Neural cell (in vitro differentiated cells): Measurements from ENCODE around the gene PIK3C2G. TPM values are rescaled to one million over a fixed set of nuclear protein-coding genes. Genes with fewer than 3 reads are reported as not detected.

Source experiments
- H2AFZ ChIP-seq: fragments of 200-600, 300-800 bp; sonication (generic), shearing (Covaris generic); 2 replicates; pipeline ENCODE4 v1.6.0; 2014; ENCODE audit warnings: low read depth, mild to moderate bottlenecking, antibody characterized with exemption, low read length, moderate library complexity
- H3F3A ChIP-seq: fragments of 200-600 bp; shearing (Covaris generic); 2 replicates; pipeline ENCODE4 v1.6.1; 2016; ENCODE audit warnings: mild to moderate bottlenecking, moderate library complexity, mixed read lengths, antibody characterized with exemption, low read length; ENCODE audit not compliant: insufficient read depth, poor library complexity, severe bottlenecking
- H3K27ac ChIP-seq: fragments of 200-600, 300-800 bp; sonication (generic), shearing (Covaris generic); 2 replicates; pipeline ENCODE4 v1.5.1; 2014; ENCODE audit warnings: mild to moderate bottlenecking, low read length, moderate library complexity
- H3K27me3 ChIP-seq: fragments of 300-800, 200-600 bp; sonication (generic), shearing (Covaris generic); 2 replicates; pipeline ENCODE4 v1.6.0; 2014; ENCODE audit warnings: mild to moderate bottlenecking, low read depth, low read length, moderate library complexity; ENCODE audit not compliant: insufficient read depth
- H3K36me3 ChIP-seq: fragments of 300-800, 200-600 bp; sonication (generic), shearing (Covaris generic); 2 replicates; pipeline ENCODE4 v1.5.1; 2014; ENCODE audit warnings: mild to moderate bottlenecking, antibody characterized with exemption, low read length, moderate library complexity; ENCODE audit not compliant: insufficient read depth
- H3K4me2 ChIP-seq: fragments of 300-800, 200-600 bp; sonication (generic), shearing (Covaris generic); 2 replicates; pipeline ENCODE4 v1.6.0; 2014; ENCODE audit warnings: mild to moderate bottlenecking, low read length
- H3K4me3 ChIP-seq: fragments of 300-800, 200-600 bp; sonication (generic), shearing (Covaris generic); 2 replicates; pipeline ENCODE4 v1.5.1; 2014; ENCODE audit warnings: mild to moderate bottlenecking, low read length, moderate library complexity
- H3K79me2 ChIP-seq: fragments of 200-600 bp; shearing (Covaris generic); replicated peaks from 2 replicates; pipeline ENCODE4 v1.6.0; 2014; ENCODE audit warnings: mild to moderate bottlenecking, low read length, moderate library complexity; ENCODE audit not compliant: insufficient read depth
- H3K9ac ChIP-seq: fragments of 300-800, 200-600 bp; sonication (generic), shearing (Covaris generic); 2 replicates; pipeline ENCODE4 v1.6.1; 2016; ENCODE audit warnings: mild to moderate bottlenecking, low read length, mixed read lengths
- H3K9me2 ChIP-seq: fragments of 200-600 bp; shearing (Covaris generic); 2 replicates; pipeline ENCODE4 v1.6.1; 2016; ENCODE audit warnings: mild to moderate bottlenecking, low read length, mixed read lengths; ENCODE audit not compliant: insufficient read depth
- H3K9me3 ChIP-seq: fragments of 200-600, 300-800 bp; sonication (generic), shearing (Covaris generic); 2 replicates; pipeline ENCODE4 v1.6.1; 2016; ENCODE audit warnings: mild to moderate bottlenecking, mixed run types, low read length, moderate library complexity, mixed read lengths
- H4K20me1 ChIP-seq: fragments of 200-600 bp; shearing (Covaris generic); 2 replicates; pipeline ENCODE4 v1.6.1; 2016; ENCODE audit warnings: mild to moderate bottlenecking, mixed run types; ENCODE audit not compliant: insufficient read depth
- CTCF ChIP-seq: fragments of 450-650 bp; IDR thresholded peaks from 2 replicates; pipeline ENCODE4 v1.5.1; 2014; ENCODE audit warnings: antibody characterized with exemption, mild to moderate bottlenecking, moderate library complexity; ENCODE audit not compliant: poor library complexity, severe bottlenecking
- EP300 ChIP-seq: fragments of 450-650 bp; conservative IDR thresholded peaks from 2 replicates; pipeline ENCODE4 v1.6.1; 2014; ENCODE audit warnings: antibody characterized with exemption, mild to moderate bottlenecking, moderate library complexity; ENCODE audit not compliant: poor library complexity, severe bottlenecking
- EZH2 ChIP-seq: fragments of 200-600, 300-800 bp; shearing (Covaris generic), sonication (generic); IDR thresholded peaks from 2 replicates; pipeline ENCODE4 v1.6.1; 2014; ENCODE audit warnings: antibody characterized with exemption, low read length, borderline replicate concordance, mild to moderate bottlenecking; ENCODE audit not compliant: insufficient read depth, poor library complexity, severe bottlenecking
- MXI1 ChIP-seq: fragments of 450-650 bp; conservative IDR thresholded peaks from 2 replicates; pipeline ENCODE4 v1.6.1; 2014; ENCODE audit warnings: antibody characterized with exemption, mild to moderate bottlenecking; ENCODE audit not compliant: poor library complexity, severe bottlenecking
- POLR2AphosphoS5 ChIP-seq: IDR thresholded peaks from 2 replicates; pipeline ENCODE4 v1.6.1; 2012
- RAD21 ChIP-seq: fragments of 450-650 bp; conservative IDR thresholded peaks from 2 replicates; pipeline ENCODE4 v1.6.1; 2014; ENCODE audit warnings: antibody characterized with exemption, mild to moderate bottlenecking, moderate library complexity
- REST ChIP-seq: IDR thresholded peaks from 2 replicates; pipeline ENCODE4 v1.6.1; 2012; ENCODE audit warnings: borderline replicate concordance
- SMC3 ChIP-seq: fragments of 450-650 bp; conservative IDR thresholded peaks from 2 replicates; pipeline ENCODE4 v1.6.1; 2014; ENCODE audit warnings: antibody characterized with exemption, mild to moderate bottlenecking, moderate library complexity; ENCODE audit not compliant: poor library complexity
- TAF1 ChIP-seq: IDR thresholded peaks from 2 replicates; pipeline ENCODE4 v1.6.1; 2012; ENCODE audit warnings: low read depth
- polyA plus RNA-seq: library from polyadenylated mRNA; depleted of rRNA; stranded (reverse); fragments of >200 nt; gene quantifications from 2 replicates; pipeline ENCODE4 v1.2.3, GENCODE V29; 2014

The PIK3C2G gene
- polyA plus RNA-seq, 1 donor from 2014 or later, result not detected

- peaks cover 4% of the 10 kb centered on the region for H3K9me2 ChIP-seq
- H3K9ac ChIP-seq, result no peak overlapping the region
Observed at GRCh38 chr12:18416412-18416811, 155.1 kb downstream of the PIK3C2G start.

GRCh38 chr12:18419311-18419710 is 158.0 kb downstream of the PIK3C2G start:
- Histone ChIP-seq H3K27ac (no peak overlapping the region), H3K79me2 (no peaks in the 10 kb centered on the region), H3F3A (no peaks in the 10 kb centered on the region), H3K27me3 (no peaks in the 10 kb centered on the region), H3K9me3 (no peaks in the 10 kb centered on the region), H3K36me3 (no peaks in the 10 kb centered on the region), H3K4me3 (no peak overlapping the region), H2AFZ (no peak overlapping the region), H4K20me1 (no peaks in the 10 kb centered on the region), H3K9me2 (no peaks in the 10 kb centered on the region), H3K9ac (no peak overlapping the region), H3K4me2 (no peak overlapping the region)
- TF ChIP-seq REST, result no peak

More at GRCh38 chr12:18416412-18416811, 155.1 kb downstream of the PIK3C2G start:
- Histone ChIP-seq H3K4me2 (no peak overlapping the region), H3F3A (no peaks in the 10 kb centered on the region), H3K27me3 (no peaks in the 10 kb centered on the region), H3K9me3 (no peaks in the 10 kb centered on the region), H3K4me3 (no peak overlapping the region), H3K27ac (no peak overlapping the region), H4K20me1 (no peaks in the 10 kb centered on the region), H3K36me3 (no peaks in the 10 kb centered on the region), H3K79me2 (no peaks in the 10 kb centered on the region), H2AFZ (no peak overlapping the region)
- peak; percentile 14 for TF ChIP-seq EP300
- no peak for TF ChIP-seq SMC3
- TF ChIP-seq CTCF, result no peak

GRCh38 chr12:18421867-18422266 is 160.5 kb downstream of the PIK3C2G start:
- Histone ChIP-seq H2AFZ (no peak overlapping the region), H3K9me3 (no peaks in the 10 kb centered on the region), H3K36me3 (no peaks in the 10 kb centered on the region), H3K9me2 (no peaks in the 10 kb centered on the region), H3K9ac (no peak overlapping the region), H3F3A (no peaks in the 10 kb centered on the region), H3K79me2 (no peaks in the 10 kb centered on the region), H3K4me2 (no peak overlapping the region), H4K20me1 (no peaks in the 10 kb centered on the region), H3K4me3 (no peak overlapping the region), H3K27ac (no peak overlapping the region), H3K27me3 (no peaks in the 10 kb centered on the region)
- TF ChIP-seq EZH2, result no peak
- TF ChIP-seq RAD21, result no peak
- no peak for TF ChIP-seq CTCF
- TF ChIP-seq MXI1, result no peak
- TF ChIP-seq SMC3, result no peak
- TF ChIP-seq TAF1, result no peak
- TF ChIP-seq POLR2AphosphoS5, result no peak
